Mucosa of descending colon (tissue), 3 donors: ENCODE results near the gene SPATS2. TPM values are rescaled to one million over a fixed set of nuclear protein-coding genes. Genes with fewer than 3 reads are reported as not detected.

Experiments used
- ATAC-seq: fragments of 200-7000 bp; cut with Tn5 transposase; one replicate; pipeline ENCODE4 v1.9.1; 2020; ENCODE audit warnings: mild to moderate bottlenecking, moderate library complexity
- DNase-seq, 3 donors: peaks; one replicate each; pipeline ENCODE4 v3.0.0-alpha.2; 2020
- H3K36me3 ChIP-seq: fragments of 200-600 bp; one replicate; pipeline ENCODE4 v1.8.0; 2021; ENCODE audit warnings: low read depth, mild to moderate bottlenecking
- H3K4me1 ChIP-seq: fragments of 200-600 bp; one replicate; pipeline ENCODE4 v1.8.0; 2021; ENCODE audit warnings: low read depth, mild to moderate bottlenecking
- H3K4me3 ChIP-seq: fragments of 200-600 bp; one replicate; pipeline ENCODE4 v1.8.0; 2021; ENCODE audit warnings: mild to moderate bottlenecking
- H3K9me3 ChIP-seq: fragments of 200-600 bp; one replicate; pipeline ENCODE4 v1.8.0; 2021; ENCODE audit warnings: mild to moderate bottlenecking
- intact Hi-C, 2 donors: fragments of 100-400 bp; cut with DNase I in 1 of 2; cut with micrococcal nuclease in 1 of 2; formaldehyde crosslinking; loops; one replicate each; pipeline versions ENCODE4 v1.11.0 to v1.11.1; 2022; cut with DNase I, micrococcal nuclease
- total RNA-seq, 3 donors: library from RNA; stranded (reverse); fragmentation: NEBNext Ultra II Directional in 2 of 3; extraction: Animal tissue kit (Norgen Biotek cat#: 25700) in 2 of 3; gene quantifications; one replicate each; pipeline versions ENCODE4 v1.2.1 to v1.2.4, GENCODE V29; 2021 to 2023
- TF ChIP-seq, protein P1 (sequence below): fragments of 200-600 bp; IDR thresholded peaks from one replicate; pipeline ENCODE4 v1.8.0; 2022; ENCODE audit warnings: antibody characterized with exemption, mild to moderate bottlenecking
- donor health status: DM: no; HTN: no; CAD: no; lungs with moderate emphysema.
- donor health status: DM: no; HTN: no; CAD: no.
- donor health status: DM: no; HTN: yes; CAD: no.

SPATS2 gene
- total RNA-seq, 3 donors from 2014 or later = 15.0 to 19.8 (median 18.3) TPM

DNA sequence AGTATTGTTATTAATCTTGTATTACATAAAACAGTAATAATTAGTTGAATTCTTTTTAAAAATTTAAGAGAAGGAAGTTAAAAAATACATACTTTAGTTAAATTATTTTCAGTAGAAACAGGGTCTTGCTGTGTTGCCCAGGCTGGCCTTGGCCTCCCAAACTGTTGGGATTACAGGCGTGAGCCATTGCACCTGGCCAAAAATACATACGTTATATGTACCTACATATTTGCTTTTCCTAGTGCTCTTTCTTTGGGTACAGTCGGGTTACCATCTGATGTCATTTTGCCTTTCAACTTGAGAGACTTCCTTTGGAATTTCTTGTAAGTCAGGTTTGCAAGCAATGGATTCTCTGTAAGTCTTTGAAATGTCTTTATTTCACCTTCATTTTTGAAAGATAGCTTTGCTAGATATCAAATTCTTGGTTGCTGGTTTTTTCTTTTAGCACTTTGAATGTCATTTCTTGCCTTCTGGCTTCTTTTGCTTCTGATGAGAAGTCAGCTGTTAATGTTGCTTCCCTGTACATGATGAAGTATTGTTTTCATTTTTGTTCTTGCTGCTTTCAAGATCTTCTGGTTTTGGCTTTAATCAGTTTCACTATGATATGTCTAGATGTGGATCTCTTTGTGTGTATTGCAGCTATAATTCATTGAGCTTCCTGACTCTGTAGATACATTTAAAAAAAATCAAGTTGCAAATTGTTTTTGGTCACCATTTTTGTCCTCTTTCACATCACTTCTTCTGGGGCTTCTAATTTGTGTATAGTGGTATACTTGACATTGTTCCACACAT is 84.4 kb downstream of the SPATS2 start:
- H3K36me3 ChIP-seq = no peaks in the 10 kb centered on the region
- intact Hi-C loops = no loop called here
- H3K9me3 ChIP-seq = no peaks in the 10 kb centered on the region
- DNase-seq (no peak), ATAC-seq (no peak)
- H3K4me1 ChIP-seq = peaks cover 4% of the 10 kb centered on the region
- no peak overlapping the region for H3K4me3 ChIP-seq
- TF ChIP-seq, protein P1, sequence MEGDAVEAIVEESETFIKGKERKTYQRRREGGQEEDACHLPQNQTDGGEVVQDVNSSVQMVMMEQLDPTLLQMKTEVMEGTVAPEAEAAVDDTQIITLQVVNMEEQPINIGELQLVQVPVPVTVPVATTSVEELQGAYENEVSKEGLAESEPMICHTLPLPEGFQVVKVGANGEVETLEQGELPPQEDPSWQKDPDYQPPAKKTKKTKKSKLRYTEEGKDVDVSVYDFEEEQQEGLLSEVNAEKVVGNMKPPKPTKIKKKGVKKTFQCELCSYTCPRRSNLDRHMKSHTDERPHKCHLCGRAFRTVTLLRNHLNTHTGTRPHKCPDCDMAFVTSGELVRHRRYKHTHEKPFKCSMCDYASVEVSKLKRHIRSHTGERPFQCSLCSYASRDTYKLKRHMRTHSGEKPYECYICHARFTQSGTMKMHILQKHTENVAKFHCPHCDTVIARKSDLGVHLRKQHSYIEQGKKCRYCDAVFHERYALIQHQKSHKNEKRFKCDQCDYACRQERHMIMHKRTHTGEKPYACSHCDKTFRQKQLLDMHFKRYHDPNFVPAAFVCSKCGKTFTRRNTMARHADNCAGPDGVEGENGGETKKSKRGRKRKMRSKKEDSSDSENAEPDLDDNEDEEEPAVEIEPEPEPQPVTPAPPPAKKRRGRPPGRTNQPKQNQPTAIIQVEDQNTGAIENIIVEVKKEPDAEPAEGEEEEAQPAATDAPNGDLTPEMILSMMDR = no peak

DNA sequence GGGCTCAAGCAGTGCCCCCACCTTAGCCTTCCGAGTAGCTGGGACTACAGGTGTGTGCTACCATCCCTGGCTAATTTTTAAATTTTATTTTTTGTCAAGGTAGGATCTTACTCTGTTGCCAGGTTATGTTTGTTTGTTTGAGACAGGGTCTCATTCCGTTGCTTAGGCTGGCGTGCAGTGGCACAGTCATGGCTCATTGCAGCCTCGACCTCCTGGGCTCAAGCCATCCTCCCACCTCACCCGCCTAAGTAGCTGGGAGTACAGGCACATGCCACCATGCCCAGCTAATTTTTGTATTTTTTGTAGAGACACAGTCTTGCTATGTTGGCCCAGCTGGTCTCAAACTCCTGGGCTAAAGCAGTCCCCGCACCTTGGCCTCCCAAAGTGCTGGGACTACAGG is 88.2 kb downstream of the SPATS2 start:
- intact Hi-C loops = no loop called here
- TF ChIP-seq, protein P1 = no peak

DNA sequence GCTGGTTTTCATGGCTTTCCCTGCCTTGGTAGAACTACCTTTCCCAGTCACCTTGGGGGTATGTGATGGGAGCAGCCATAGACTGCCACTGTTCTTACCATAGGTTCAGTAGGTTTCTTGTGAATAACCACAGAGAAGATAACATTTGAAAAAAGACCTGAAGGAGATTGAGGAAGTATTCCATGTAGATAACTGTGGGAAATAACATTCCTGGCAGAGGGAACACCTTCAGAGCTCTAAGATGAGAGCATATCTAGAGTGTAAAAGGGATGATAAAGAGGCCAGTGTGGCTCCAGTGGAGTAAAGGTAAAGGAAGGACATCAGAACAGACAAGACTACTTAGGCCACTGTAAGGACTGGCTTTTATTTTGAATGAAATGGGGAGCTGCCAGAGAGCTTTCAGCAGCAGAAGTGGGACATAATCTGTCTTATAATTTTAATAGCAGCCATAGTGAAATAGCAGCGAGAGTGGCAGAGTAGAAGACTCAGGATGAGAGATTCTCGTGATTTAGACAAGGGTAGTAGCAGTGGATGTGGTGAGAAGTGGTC is 88.9 kb downstream of the SPATS2 start:
- TF ChIP-seq, protein P1 = no peak
- ATAC-seq (peak; percentile 30), DNase-seq (no peak)
- Histone ChIP-seq H3K36me3 (no peaks in the 10 kb centered on the region), H3K4me3 (no peak overlapping the region), H3K9me3 (no peaks in the 10 kb centered on the region), H3K4me1 (peaks cover 4% of the 10 kb centered on the region)
- intact Hi-C loops = no loop called here

More for the DNA sequence above, 88.2 kb downstream of the SPATS2 start:
- no peaks in the 10 kb centered on the region for H3K9me3 ChIP-seq
- peaks cover 4% of the 10 kb centered on the region for H3K4me1 ChIP-seq
- H3K36me3 ChIP-seq = no peaks in the 10 kb centered on the region
- ATAC-seq = no peak
- no peak overlapping the region for H3K4me3 ChIP-seq
- DNase-seq = no peak

DNA sequence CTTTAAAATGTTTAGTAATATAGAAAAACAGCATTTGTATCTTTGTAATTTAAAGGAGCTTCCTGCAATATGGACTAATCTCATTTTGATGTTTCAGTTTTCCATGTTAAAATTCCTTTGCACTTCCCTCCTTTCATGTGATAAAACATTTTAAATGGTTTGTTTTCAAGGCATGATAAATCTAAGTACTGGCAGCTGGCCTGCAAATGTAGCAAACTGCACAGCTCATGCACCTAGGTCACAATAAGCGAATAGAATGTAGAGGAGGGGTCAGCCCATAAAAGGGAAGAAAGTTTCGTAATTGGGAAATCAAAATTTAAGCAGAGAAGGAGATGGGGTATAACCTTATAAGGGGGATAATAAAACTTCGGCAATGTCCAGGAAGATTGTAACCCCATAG is 91.6 kb downstream of the SPATS2 start:
- H3K4me1 ChIP-seq = peaks cover 4% of the 10 kb centered on the region
- H3K4me3 ChIP-seq = no peak overlapping the region
- TF ChIP-seq, protein P1 = no peak
- intact Hi-C loops = no loop called here
- ATAC-seq (no peak), DNase-seq (no peak)
- no peaks in the 10 kb centered on the region for H3K9me3 ChIP-seq
- H3K36me3 ChIP-seq = no peaks in the 10 kb centered on the region

DNA sequence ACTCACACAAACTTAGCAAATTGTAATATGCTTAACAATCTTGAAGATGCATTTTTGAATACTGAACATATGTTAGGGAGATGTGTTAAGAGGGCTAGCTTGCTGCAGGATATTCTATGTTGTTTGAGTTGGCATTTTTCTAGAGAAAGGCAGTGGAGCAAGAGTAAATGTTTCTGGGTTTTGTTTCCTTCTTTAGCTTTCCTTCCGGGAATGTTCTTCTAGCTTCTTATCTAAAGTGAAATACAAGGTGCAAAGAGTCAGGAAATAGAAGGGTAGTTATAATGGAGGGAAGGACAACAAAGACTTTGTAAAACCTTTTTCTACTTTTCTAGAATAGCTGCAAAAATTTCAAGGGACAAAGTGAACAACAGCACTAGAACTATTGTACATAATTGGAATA is 94.0 kb downstream of the SPATS2 start:
- H3K4me3 ChIP-seq = no peak overlapping the region
- DNase-seq = no peak
- H3K9me3 ChIP-seq = no peaks in the 10 kb centered on the region
- no peaks in the 10 kb centered on the region for H3K36me3 ChIP-seq
- intact Hi-C loops = no loop called here
- ATAC-seq = peak; percentile 70
- H3K4me1 ChIP-seq = peaks cover 1% of the 10 kb centered on the region
- TF ChIP-seq, protein P1 = no peak
